ENCODE data around the gene SYNC. TPM values are rescaled to one million over a fixed set of nuclear protein-coding genes. Genes with fewer than 3 reads are reported as not detected.
A peak's percentile ranks its signal among the peaks of the same experiment; 100 is the strongest.
"Not testable (repeated sequence)": the region's sequence is repeated elsewhere in the genome, so short reads cannot be mapped to it uniquely, and the experiment has no call there.

SYNC gene
- total RNA-seq, 1 experiment from 2014 or later = 7.9 TPM

DNA sequence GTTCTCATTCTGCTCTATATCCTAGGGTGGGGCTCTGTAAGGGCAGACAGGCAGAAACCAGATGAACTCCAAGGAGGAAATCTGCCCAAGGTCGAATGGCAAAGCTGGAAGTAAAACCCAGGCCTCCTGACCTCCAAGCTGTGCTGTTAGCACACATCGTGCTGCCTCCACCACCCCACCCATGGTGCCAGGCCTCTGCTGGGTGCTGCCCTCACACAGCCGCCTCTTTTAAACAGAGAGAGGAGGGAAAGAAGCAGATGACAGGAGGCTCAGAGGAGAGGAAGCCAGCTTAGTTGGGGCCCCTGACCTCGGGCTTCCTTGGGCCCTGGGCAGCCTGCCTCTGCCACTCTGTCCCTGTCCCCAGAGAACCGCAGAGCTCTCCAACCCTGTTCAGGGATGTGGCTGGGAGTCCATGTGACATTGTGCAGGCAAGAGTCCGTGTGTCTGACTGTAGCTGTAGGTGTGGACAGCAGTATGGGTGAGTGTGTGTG, 1.1 kb downstream of the SYNC start:
- DNase-seq (ENCODE audit: low spot score) = no peak
- in situ Hi-C loops (cut with HindIII; ENCODE audit: low sequenced_read_pairs) = no loop called here

DNA sequence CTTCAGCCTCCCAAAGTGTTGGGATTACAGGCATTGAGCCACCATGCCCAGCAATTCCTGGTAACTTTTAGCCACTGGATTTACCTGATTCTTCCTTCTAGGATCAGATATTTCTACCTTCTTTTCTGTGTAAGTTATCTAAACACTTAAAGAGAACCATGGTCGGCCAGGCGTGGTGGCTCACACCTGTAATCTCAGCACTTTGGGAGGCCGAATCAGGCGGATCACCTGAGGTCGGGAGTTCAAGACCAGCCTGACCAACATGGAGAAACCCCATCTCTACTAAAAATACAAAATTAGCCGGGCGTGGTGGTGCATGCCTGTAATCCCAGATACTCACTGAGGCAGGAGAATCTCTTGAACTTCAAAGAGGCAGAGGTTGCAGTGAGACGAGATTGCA, 5.6 kb downstream of the SYNC start:
- in situ Hi-C loops (cut with HindIII; ENCODE audit: low sequenced_read_pairs); DNase-seq (ENCODE audit: low spot score): not testable (repeated sequence)

DNA sequence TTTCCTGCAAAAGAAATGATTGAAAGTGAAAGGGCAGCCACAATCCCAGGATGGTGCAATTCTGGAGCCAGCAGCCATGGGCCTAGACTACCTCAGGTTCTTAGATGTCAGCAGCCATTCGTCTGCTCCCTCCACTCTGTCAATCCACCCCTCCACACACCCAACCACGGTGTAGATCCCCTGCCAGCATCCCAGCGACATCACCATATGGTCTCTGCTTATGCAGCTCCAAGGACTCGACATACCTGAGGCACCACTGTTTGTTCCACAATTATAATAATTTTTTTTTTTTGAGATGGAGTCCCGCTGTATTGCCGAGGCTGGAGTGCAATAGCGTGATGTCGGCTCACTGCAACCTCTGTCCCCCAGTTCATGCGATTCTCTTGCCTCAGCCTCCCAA, 6.5 kb downstream of the SYNC start:
- in situ Hi-C loops (cut with HindIII; ENCODE audit: low sequenced_read_pairs) = no loop called here
- no peak for DNase-seq (ENCODE audit: low spot score)

DNA sequence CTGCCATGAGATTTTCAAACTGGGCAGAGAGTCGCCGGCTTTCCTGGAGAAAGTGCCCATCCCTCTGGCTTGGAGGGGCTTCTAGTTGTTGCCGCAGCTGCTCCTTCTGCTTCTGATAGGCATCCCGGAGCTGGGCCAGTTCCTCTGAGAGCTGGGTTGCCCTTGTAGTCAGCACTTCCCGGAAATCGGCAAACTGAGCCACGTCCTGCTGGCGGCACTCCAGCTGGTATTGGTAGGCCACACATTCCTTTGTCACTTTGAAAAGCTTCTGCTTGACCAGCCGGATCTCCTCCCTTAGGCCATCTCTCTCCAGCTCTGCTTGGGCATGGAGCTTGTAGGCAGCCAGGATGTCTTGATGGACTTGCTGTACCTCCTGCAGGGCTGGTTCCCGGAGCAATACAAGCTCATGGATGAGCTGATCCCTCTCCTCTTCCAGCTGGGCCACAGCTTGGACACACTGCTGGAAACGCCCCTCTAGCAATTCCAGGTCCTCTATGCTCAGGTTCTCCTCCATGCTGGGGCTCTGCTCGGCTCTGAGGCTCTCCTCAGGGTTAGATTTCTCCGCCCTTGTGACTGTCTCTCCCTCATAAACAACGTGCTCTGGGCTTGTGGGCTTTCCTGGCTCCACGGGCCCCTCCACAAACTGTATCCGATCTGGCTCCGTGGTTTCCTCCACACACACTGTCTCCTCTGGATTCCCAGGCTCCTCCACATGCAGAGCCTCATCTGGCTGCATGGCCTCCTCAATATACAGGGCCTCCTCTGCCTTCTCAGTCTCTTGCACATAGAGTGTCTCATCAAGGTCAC, 7.3 kb downstream of the SYNC start:
- in situ Hi-C loops (cut with HindIII; ENCODE audit: low sequenced_read_pairs) = no loop called here
- DNase-seq (ENCODE audit: low spot score) = no peak

DNA sequence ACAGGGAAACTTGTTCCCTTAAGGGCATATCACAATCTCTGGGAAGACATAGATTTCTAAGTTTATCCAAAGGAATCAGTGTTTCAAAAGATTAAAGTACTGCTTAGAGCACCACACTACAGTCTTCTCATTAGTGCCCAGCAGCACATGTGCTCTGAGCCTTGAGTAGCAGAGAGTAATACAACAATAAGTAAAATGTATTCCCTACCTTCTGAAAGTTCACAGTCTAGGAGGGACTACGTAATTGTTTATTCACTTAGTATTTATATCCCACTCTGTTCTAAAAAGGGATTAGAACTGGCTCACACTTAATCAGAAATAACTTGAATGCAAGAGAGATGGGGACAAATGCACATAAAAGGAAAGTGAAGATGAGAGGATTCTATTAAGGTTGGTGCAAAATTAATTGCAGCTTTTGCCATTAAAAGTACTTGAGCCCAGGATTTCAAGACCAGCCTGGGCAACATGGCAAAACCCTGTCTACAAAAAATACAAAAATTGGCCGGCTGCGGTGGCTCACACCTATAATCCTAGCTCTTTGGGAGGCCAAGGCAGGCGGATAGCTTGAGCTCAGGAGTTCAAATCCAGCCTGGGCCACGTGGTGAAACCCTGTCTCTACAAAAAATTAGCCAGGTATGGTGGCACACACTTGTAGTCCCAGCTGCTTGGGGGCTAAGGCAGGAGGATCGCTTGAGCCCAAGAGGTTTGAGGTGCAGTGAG, 9.0 kb downstream of the SYNC start:
- in situ Hi-C loops (cut with HindIII; ENCODE audit: low sequenced_read_pairs) = no loop called here
- no peak for DNase-seq (ENCODE audit: low spot score)

DNA sequence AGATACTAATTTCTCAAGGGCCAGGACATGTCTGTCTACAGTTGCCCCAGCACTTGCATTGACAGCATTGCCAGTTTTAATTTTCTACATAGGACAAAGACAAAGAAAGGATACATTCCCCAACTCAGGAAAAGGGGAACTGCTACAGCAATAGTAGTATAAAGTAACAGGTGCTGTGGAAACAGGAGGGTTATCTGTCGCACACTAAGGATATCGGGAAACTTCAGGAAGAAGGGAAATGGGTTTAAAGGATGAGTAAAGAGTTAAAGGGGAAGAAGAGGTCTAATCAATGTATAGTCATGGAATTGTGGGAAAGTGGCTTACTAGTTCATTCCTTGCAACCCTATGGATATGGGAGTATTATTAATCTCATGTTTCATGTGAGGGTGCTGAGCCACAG, 16.2 kb downstream of the SYNC start:
- in situ Hi-C loops (cut with HindIII; ENCODE audit: low sequenced_read_pairs) = no loop called here
- DNase-seq (ENCODE audit: low spot score) = no peak

DNA sequence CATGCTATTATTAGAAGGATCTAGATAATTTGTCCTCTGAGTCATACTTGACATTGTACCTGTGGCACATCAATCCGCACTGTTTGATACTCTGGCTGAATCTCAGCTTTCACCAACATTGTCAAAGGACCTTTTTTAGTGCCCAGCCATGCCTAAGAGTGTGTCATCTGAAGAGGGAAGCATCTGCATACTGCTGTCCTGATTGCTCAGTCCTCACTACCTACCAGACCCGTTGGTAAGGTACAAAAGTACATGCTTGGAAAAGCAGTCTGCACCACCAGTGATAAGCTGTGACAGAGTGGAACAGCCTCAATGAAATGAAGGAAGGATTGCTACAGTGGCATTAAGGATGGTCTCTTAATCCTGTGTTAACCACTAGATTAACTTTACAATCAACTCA, 17.1 kb downstream of the SYNC start:
- in situ Hi-C loops (cut with HindIII; ENCODE audit: low sequenced_read_pairs) = no loop called here
- no peak for DNase-seq (ENCODE audit: low spot score)

DNA sequence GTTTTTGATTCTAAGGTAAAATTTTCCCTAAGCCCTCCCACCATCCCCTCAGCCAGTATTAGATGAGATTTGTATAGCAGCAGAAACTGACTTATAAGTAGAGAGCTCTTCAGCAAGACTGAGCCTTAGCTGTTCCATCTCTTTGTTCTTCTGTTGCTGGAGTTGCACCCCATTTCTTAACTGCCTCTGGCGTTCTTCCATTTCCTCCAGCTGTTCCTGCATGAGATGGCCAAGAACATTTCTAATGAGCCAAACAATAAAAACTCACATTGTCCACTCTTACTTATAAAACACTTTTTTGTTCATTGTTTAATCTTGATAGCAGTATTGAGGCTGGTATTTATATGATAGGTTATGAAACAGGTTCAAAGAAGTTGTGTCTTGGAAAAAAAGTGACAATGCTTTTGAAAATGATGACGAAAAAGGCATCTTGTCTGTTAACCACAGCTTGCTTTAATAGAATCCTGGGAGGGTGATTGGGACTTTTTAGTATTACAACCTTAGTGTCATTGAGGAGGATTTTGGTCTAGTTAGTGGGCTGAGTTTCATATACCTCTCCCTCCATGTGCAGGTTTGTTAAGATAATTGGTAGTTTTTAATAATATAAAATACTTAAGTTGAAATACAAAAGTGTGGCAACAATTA, 18.3 kb downstream of the SYNC start:
- in situ Hi-C loops (cut with HindIII; ENCODE audit: low sequenced_read_pairs) = no loop called here
- DNase-seq (ENCODE audit: low spot score) = no peak

DNA sequence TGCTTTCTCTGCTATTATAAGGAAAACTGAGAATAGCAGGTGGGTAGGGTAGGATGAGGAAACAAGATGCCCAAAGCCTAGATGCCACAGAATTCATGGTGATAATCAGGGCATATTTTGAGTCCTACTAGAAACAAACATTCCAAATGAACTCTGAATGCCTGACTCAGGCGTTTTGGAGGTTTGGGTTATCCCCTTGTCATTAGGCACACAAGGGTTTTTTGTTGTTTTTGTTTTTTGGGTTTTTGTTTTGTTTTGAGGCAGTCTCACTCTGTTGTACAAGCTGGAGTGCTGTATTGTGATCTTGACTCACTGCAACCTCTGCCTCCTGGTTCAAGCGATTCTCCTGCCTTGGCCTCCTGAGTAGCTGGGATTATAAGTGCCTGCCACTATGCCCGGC, 19.2 kb downstream of the SYNC start:
- DNase-seq (ENCODE audit: low spot score) = no peak
- in situ Hi-C loops (cut with HindIII; ENCODE audit: low sequenced_read_pairs) = no loop called here

DNA sequence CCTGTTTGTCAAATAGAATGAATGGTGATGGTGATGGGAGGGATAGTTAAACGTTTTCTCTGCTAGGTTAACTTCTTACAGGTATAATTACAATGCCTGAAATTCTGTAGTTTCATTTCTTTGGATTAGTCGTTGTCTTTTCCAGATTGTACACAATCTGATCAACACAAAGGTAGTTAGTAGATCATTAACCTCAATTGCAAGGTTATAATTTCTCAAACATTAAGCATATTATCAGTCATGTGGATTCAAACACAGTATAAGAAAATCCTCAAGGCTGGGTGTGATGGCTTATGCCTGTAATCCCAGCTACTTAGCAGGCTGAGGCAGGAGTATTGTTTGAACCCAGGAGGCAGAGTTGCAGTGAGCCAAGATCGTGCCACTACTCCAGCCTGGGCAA, 20.6 kb downstream of the SYNC start:
- no peak for DNase-seq (ENCODE audit: low spot score)
- in situ Hi-C loops (cut with HindIII; ENCODE audit: low sequenced_read_pairs) = no loop called here

DNA sequence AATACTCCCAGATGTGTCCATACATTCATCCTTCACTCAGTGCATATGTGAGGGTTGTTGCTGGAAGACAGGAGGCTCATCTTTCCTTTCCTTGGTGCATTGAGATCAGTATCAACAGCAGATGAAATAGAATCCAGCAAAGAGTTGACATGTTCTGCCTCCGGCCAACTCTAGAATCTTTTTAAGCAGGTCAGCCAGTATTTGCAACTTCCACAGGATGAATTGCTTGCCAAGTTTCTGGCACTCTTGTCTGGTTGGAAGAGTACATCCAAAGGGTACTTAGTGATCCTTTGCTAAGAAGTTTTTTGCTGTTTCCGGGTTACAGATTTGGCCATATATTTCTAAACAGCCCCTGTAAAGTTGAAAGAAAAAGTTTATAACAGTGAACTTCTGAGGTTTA, 21.1 kb downstream of the SYNC start:
- DNase-seq (ENCODE audit: low spot score) = peak; percentile 32
- in situ Hi-C loops (cut with HindIII; ENCODE audit: low sequenced_read_pairs) = no loop called here

DNA sequence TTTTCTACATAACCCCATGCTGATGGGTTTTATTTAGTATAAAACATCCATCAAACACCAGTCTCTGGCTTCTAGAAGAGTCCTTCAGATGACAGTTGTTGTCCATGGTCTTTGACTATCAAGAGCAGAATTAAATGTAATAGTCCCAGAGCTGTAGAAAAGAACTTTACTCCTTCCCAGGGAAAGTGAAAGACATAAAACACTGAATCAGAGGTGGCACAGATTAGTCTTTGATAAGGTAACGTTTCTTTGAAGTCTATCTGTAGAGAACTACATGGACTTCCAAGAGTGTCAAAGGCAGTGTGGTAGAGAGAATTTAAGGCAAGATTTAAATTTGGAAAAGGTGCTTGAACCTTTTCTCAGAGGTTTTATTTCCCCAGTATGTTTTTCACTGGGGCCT, 21.9 kb downstream of the SYNC start:
- in situ Hi-C loops (cut with HindIII; ENCODE audit: low sequenced_read_pairs) = no loop called here
- DNase-seq (ENCODE audit: low spot score) = no peak

DNA sequence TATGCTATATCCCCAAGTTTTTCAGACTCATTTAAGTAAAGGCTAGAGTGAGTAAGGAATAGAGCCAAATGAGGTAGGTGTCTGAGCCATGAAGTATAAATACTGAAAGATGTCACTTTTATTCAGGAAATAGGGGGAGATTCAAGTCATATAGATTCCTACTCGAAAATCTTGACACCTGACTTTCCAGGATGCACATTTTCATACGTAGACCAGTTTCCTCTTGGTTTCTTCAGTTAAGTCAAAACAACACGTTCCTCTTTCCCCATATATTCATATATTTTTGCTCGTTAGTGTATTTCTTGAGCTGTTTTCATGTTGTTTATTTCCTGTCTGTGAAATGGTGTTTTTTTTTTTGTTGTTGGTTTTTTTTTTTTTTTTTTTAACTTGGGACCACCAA, 22.6 kb downstream of the SYNC start:
- in situ Hi-C loops (cut with HindIII; ENCODE audit: low sequenced_read_pairs); DNase-seq (ENCODE audit: low spot score): not testable (repeated sequence)

DNA sequence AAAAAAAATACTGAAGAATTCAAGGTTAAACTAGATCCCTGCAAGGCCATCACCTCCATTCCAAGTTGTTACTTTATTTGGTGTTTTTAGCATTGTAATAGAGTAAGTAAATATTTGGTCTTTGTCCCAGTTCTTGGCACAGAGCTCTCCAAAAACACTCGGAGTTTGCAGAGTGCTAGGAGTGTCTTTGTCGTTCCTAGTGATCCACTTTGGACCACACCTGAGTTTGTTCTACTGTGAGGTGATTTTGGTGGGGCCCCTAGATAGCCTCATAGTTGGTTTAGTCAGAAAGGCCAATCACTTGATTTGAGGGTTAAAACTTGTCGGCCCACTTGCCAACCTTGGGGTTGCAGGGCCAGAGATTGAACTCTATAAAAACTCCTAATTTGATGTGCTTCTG, 25.6 kb downstream of the SYNC start:
- DNase-seq (ENCODE audit: low spot score) = no peak

DNA sequence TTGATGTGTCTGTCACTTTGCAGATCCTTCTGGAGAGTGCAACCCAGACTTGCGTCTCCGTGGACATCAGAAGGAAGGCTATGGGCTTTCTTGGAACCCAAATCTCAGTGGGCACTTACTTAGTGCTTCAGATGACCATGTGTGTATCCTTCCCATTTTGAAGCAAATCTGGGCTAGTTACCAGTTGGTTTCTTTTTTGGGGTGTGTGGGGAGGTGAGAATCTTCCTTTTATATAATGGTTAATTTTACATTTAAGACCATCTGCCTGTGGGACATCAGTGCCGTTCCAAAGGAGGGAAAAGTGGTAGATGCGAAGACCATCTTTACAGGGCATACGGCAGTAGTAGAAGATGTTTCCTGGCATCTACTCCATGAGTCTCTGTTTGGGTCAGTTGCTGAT, 33.9 kb downstream of the SYNC start:
- in situ Hi-C loops (cut with HindIII; ENCODE audit: low sequenced_read_pairs); DNase-seq (ENCODE audit: low spot score): not testable (repeated sequence)

More for the DNA sequence above, 25.6 kb downstream of the SYNC start:
- in situ Hi-C loops (cut with HindIII; ENCODE audit: low sequenced_read_pairs) = no loop called here

DNA sequence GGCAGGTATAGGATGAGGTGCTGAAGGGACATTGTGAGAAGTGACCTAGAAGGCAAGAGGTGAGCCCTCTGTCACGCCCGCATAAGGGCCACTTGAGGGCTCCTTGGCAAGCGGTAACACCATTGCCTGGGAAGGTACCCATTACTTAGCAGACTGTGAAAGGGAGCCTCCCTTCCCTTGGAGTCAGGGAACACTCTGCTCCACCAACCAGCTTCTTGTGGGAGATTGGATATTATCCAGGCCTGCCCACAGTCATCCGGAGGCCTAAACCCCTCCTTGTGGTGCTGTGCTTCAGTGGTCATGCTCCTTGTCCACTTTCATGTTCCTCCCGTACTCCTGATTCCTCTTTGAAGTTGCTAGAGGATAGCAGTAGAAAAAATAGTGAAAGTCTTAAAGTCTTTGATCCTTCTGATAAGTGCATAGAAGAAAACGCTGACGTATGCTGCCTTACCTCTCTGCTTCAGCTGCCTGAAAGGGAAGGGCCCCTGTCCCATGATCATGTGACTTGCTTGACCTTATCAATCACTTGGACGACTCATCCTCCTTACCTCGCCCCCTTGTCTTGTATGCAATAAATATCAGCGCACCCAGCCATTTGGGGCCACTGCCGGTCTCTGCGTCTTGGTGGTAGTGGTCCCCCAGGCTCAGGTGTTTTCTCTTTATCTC, 35.5 kb downstream of the SYNC start:
- no peak for DNase-seq (ENCODE audit: low spot score)
- in situ Hi-C loops (cut with HindIII; ENCODE audit: low sequenced_read_pairs) = no loop called here

DNA sequence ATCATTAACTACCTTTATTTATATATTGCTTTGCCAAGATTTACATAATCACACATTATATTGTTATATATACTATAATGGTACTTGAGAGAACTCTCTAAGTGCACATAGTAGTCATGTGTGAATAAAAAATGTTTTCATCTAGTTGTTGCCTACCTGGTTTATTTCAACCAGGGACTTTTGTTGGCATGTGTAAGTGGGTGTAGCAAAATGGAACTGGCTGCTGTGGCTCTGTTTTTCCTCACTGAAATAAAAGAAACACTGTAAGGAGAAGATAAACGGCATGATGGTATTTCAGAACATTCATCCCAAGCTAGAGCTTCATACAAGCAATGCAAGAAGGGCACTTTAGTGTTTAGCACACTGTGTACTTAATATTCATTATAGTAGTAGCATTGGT, 36.7 kb downstream of the SYNC start:
- in situ Hi-C loops (cut with HindIII; ENCODE audit: low sequenced_read_pairs) = no loop called here
- DNase-seq (ENCODE audit: low spot score) = no peak

DNA sequence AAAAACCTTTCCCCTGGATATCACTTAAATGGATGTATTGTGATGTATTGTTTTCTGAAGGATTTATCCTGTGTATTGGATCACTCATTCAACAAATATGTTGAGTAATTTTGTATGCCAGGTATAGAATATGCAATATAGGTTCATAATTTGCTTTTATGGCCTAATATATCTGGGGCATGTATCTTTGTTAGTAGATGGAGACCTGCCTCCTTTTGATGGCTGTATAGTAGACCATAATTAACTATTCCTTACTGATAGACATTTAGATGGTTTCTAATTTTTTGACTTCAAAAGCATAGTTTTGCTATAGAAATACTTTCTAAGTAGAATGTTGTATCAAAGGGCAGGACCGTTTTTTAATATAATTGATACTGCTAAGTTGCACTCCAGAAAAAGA, 43.0 kb downstream of the SYNC start:
- no peak for DNase-seq (ENCODE audit: low spot score)
- in situ Hi-C loops (cut with HindIII; ENCODE audit: low sequenced_read_pairs) = no loop called here

DNA sequence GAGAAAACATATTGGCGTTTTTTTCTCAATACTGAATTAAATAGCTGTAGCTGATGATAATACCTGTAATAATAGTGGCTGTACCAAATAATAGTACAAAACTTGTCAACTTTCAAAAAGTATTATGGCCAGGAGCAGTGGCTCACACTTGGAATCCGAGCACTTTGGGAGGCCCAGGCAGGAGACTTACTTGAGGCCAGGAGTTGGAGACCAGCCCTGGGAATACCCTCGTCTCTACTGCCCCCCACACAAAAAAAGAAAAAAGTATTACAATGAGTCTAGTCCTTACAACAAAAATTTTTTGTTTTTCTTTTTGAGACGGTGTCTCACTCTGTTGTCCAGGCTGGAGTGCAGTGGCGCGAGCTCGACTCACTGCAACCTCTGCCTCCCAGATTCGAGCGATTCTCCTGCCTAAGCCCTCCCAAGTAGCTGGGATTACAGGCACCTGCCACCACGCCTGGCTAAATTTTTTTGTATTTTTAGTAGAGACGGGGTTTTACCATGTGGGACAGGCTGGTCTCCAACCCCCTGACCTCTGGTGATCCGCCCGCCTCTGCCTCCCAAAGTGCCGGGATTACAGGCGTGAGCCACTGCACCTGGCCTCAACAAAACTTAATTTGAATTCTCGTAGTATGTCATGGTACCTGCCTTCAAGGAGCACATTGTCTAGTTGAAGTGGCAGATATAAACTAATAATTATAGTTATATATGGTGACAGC, 50.2 kb downstream of the SYNC start:
- no peak for DNase-seq (ENCODE audit: low spot score)
- in situ Hi-C loops (cut with HindIII; ENCODE audit: low sequenced_read_pairs) = no loop called here
